ENCODE results near the gene TDP1. TPM values are rescaled to one million over a fixed set of nuclear protein-coding genes. Genes with fewer than 3 reads are reported as not detected.

The TDP1 gene
- total and polyA plus RNA-seq, 9 of the 15 experiments (the other 6 are each of a cell fraction or from before 2014, with no cell fraction given), result 21.4 to 41.6 (median 32.3) TPM

- peaks cover 4 to 7% of the 10 kb centered on the region in 2 experiments; a peak in 3 of 5 replicates for H3K4me1 ChIP-seq (replicated peaks in 1 of 2; ENCODE audit: control insufficient read depth in 2 of 2, insufficient read depth in 2 of 2, low read length in 2 of 2)
- H3K36me3 ChIP-seq (ENCODE audit: control insufficient read depth, insufficient read depth, low read length), result peaks cover 44% of the 10 kb centered on the region
- H3K27me3 ChIP-seq (ENCODE audit: control insufficient read depth in 2 of 2, insufficient read depth in 2 of 2, low read length in 2 of 2), result no peaks in the 10 kb centered on the region
- H3K4me3 ChIP-seq, result peak overlapping the region; percentile 85
- H3K79me2 ChIP-seq (ENCODE audit: control insufficient read depth, insufficient read depth, low read length), result peaks cover 37% of the 10 kb centered on the region
- FAIRE-seq (no peak), DNase-seq (ENCODE audit: extremely low read depth in 1 of 4, low spot score in 3 of 4) (peak in 1 of 4 experiments; percentile 8), ATAC-seq (no peak)
- ChIA-PET CTCF (ENCODE audit: low intra/inter-chr PET ratio) (no interaction called here), POLR2A (interaction anchor here (0.6 to 1.8 kb wide), 3 partner anchors 9 to 283 kb away, joined by 3 to 7 read pairs (median 3); no protein-coding TSS in a partner anchor)
- no TSS peak for BruUV-seq (replicated peaks)
- peak overlapping the region; percentile 81 to 82 for H3K9ac ChIP-seq (ENCODE audit: insufficient read depth in 1 of 2, low read depth in 2 of 2, low read length in 2 of 2)
- whole genome bisulfite sequencing (ENCODE audit: insufficient coverage, low coverage, missing lambda C conversion rate), result 14% methylated on average over 6 of the region's 15 CpGs
- no peak overlapping the region for H2AFZ ChIP-seq (ENCODE audit: low read depth, low read length)
- H4K20me1 ChIP-seq (replicated peaks; ENCODE audit: control insufficient read depth, insufficient read depth, low read length), result no peaks in the 10 kb centered on the region; the same call in 1 of the 2 replicates
- in situ Hi-C loops (cut with MboI), result no loop called here
- H3K9me1 ChIP-seq (ENCODE audit: control insufficient read depth, insufficient read depth, low read length), result no peaks in the 10 kb centered on the region
- peak overlapping the region; percentile 88; the same call in 2 of the 3 replicates for H3K27ac ChIP-seq (ENCODE audit: extremely low read depth, low read depth, low read length)
- intact Hi-C loops (cut with micrococcal nuclease), result no loop called here
- 0 out of 2 replicates have a peak, but pooled peaks cover 2% of the 10 kb centered on the region for H3K9me3 ChIP-seq (replicated peaks; ENCODE audit: control insufficient read depth, insufficient read depth, low read depth, low read length)
- peak overlapping the region; percentile 98 for H3K4me2 ChIP-seq (ENCODE audit: insufficient read depth, low read length)
- TF ChIP-seq YY1 (IDR thresholded peaks at IDR 0.05; ENCODE audit: borderline replicate concordance in 1 of 3, control insufficient read depth in 1 of 3, extremely low read depth in 1 of 3, insufficient read depth in 3 of 3, insufficient read length in 1 of 3, insufficient replicate concordance in 2 of 3, low read depth in 1 of 3, low read length in 2 of 3) (peak in 1 of 3 experiments; percentile 1), HSF4 (CRISPR knock-in tag; IDR thresholded peaks at IDR 0.05; ENCODE audit: borderline replicate concordance) (no peak), CEBPB (tag; IDR thresholded peaks at IDR 0.05) (peak; percentile 61), GATAD2A (IDR thresholded peaks at IDR 0.05) (no peak), TARDBP (IDR thresholded peaks at IDR 0.05) (no peak), FIP1L1 (IDR thresholded peaks at IDR 0.05; ENCODE audit: low read depth, low read length, poor library complexity, severe bottlenecking) (no peak), CEBPG (CRISPR knock-in tag; IDR thresholded peaks at IDR 0.05) (0 out of 2 replicates have a peak, but pooled peaks have one; percentile 20), CEBPG (tag; conservative IDR thresholded peaks at IDR 0.05 in 1 of 2, IDR thresholded peaks at IDR 0.05 in 1 of 2) (peak in 1 of 2 experiments; percentile 38; a peak in 1 of 4 replicates), IRF9 (tag; IDR thresholded peaks at IDR 0.05) (no peak), HDAC1 (IDR thresholded peaks at IDR 0.05) (no peak), SRSF3 (IDR thresholded peaks at IDR 0.05; ENCODE audit: insufficient read depth, low read length) (no peak), KHSRP (IDR thresholded peaks at IDR 0.05) (no peak), SRF (CRISPR knock-in tag; IDR thresholded peaks at IDR 0.05) (no peak), HES1 (IDR thresholded peaks at IDR 0.05; ENCODE audit: low read depth) (no peak), TBL1XR1 (IDR thresholded peaks at IDR 0.05; ENCODE audit: low read length in 2 of 2) (no peak), FOXK1 (CRISPR knock-in tag; IDR thresholded peaks at IDR 0.05; ENCODE audit: borderline replicate concordance) (no peak), E2F6 (IDR thresholded peaks at IDR 0.05; ENCODE audit: borderline replicate concordance in 1 of 2, extremely low read depth in 1 of 2, insufficient read depth in 1 of 2, insufficient read length in 1 of 2, low read depth in 1 of 2, low read length in 1 of 2, poor library complexity in 1 of 2, severe bottlenecking in 1 of 2) (no peak)
Measured at GRCh38 chr14:89956661-89957009, 908 bp downstream of the TDP1 start.
